A549 treated with AZD9567 at 1 μM for 4 hours (cell line): ENCODE data around the gene SEC16B. TPM values are rescaled to one million over a fixed set of nuclear protein-coding genes. Genes with fewer than 3 reads are reported as not detected.

Experiments
- total RNA-seq: library from RNA; stranded (reverse); fragments of 200-300 nt; extraction: Qiagen RNA extraction; gene quantifications from 5 replicates; pipeline ENCODE4 v1.2.3, GENCODE V29; 2022; ENCODE audit not compliant: insufficient read depth

Gene SEC16B, protein sequence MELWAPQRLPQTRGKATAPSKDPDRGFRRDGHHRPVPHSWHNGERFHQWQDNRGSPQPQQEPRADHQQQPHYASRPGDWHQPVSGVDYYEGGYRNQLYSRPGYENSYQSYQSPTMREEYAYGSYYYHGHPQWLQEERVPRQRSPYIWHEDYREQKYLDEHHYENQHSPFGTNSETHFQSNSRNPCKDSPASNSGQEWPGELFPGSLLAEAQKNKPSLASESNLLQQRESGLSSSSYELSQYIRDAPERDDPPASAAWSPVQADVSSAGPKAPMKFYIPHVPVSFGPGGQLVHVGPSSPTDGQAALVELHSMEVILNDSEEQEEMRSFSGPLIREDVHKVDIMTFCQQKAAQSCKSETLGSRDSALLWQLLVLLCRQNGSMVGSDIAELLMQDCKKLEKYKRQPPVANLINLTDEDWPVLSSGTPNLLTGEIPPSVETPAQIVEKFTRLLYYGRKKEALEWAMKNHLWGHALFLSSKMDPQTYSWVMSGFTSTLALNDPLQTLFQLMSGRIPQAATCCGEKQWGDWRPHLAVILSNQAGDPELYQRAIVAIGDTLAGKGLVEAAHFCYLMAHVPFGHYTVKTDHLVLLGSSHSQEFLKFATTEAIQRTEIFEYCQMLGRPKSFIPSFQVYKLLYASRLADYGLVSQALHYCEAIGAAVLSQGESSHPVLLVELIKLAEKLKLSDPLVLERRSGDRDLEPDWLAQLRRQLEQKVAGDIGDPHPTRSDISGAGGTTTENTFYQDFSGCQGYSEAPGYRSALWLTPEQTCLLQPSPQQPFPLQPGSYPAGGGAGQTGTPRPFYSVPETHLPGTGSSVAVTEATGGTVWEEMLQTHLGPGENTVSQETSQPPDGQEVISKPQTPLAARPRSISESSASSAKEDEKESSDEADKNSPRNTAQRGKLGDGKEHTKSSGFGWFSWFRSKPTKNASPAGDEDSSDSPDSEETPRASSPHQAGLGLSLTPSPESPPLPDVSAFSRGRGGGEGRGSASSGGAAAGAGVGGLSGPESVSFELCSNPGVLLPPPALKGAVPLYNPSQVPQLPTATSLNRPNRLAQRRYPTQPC
- 0.44 to 2.4 TPM (median 0.79 TPM) in 5 replicates for total RNA-seq

GRCh38 chr1:177969825-177970371 is at the start of gene SEC16B:
Gene SEC16B (minus strand): TSS chr1:177970058. CDS start chr1:177967981, 2,077 bp downstream.

Other genes with a start within 250 kb of the SEC16B start
- gene RASAL2, start 124.0 kb upstream of the SEC16B start, total RNA-seq = 16.2 to 20.7 TPM (median 18.2 TPM) in 5 replicates